Panc1 (cell line): ENCODE results near the gene PNRC2.
"Not testable (repeated sequence)": the region's sequence is repeated elsewhere in the genome, so short reads cannot be mapped to it uniquely, and the experiment has no call there.

Experiments used
- CTCF ChIP-seq: fragments of 450-650 bp; IDR thresholded peaks from 2 replicates; pipeline ENCODE4 v1.5.1; 2017; ENCODE audit warnings: mild to moderate bottlenecking
- POLR2AphosphoS5 ChIP-seq: IDR thresholded peaks from 2 replicates; pipeline ENCODE4 v1.6.1; 2012; ENCODE audit warnings: mild to moderate bottlenecking, low read depth, low read length, moderate library complexity
- REST ChIP-seq, 2 experiments: IDR thresholded peaks; 2 replicates each; pipeline ENCODE4 v1.6.1; 2011 to 2012; ENCODE audit warnings: low read depth in 2 of 2, control low read depth in 1 of 2, low read length in 1 of 2, mild to moderate bottlenecking in 1 of 2, moderate library complexity in 1 of 2; ENCODE audit not compliant: insufficient read depth in 1 of 2
- SIN3A ChIP-seq: IDR thresholded peaks from 2 replicates; pipeline ENCODE4 v1.6.1; 2012; ENCODE audit warnings: low read depth, mild to moderate bottlenecking, low read length, moderate library complexity, borderline replicate concordance; ENCODE audit not compliant: insufficient read depth
- TCF7L2 ChIP-seq: IDR thresholded peaks from 2 replicates; pipeline ENCODE4 v1.6.1; 2011; ENCODE audit warnings: mild to moderate bottlenecking, low read depth, low read length, inconsistent platforms

- not testable (repeated sequence) for TF ChIP-seq CTCF; TCF7L2; POLR2AphosphoS5; SIN3A; REST (IDR thresholded peaks at IDR 0.05; ENCODE audit: insufficient read depth in 1 of 2, low read depth in 2 of 2, low read length in 1 of 2)
Measured at GRCh38 chr1:23992011-23992410, 32.4 kb downstream of the PNRC2 start.
